Keratinocyte (primary cell): ENCODE data around the gene CXorf58. TPM values are rescaled to one million over a fixed set of nuclear protein-coding genes. Genes with fewer than 3 reads are reported as not detected.

Experiments
- DNase-seq: peaks from one replicate; pipeline ENCODE4 v3.0.0-alpha.2; 2011; ENCODE audit warnings: low read depth, missing footprints, low spot score
- FAIRE-seq: peaks from 2 replicates; lab custom pipeline; 2011; peaks lifted over from hg19 to GRCh38; lab: Jason Lieb, UNC
- H2AFZ ChIP-seq: 2 replicates; pipeline ENCODE4 v1.6.0; 2012; ENCODE audit warnings: low read length, control low read depth, inconsistent platforms; ENCODE audit not compliant: control insufficient read depth
- H3K27ac ChIP-seq: 2 replicates; pipeline ENCODE4 v1.5.1; 2011; ENCODE audit warnings: low read length; ENCODE audit not compliant: control insufficient read depth, insufficient read depth
- H3K27me3 ChIP-seq: 3 replicates; pipeline ENCODE4 v1.6.0; 2011; ENCODE audit warnings: low read length; ENCODE audit not compliant: control insufficient read depth, insufficient read depth; ENCODE audit errors: extremely low read depth
- H3K36me3 ChIP-seq, 2 experiments: 2 replicates in 1 of 2; 3 replicates in 1 of 2; pipeline ENCODE4 v1.5.1; 2011; ENCODE audit warnings: low read length in 2 of 2, mild to moderate bottlenecking in 1 of 2; ENCODE audit not compliant: control insufficient read depth in 2 of 2, insufficient read depth in 2 of 2; ENCODE audit errors: extremely low read depth in 1 of 2
- H3K4me1 ChIP-seq: 3 replicates; pipeline ENCODE4 v1.5.1; 2011; ENCODE audit warnings: low read length; ENCODE audit not compliant: control insufficient read depth, insufficient read depth; ENCODE audit errors: extremely low read depth
- H3K4me2 ChIP-seq: 3 replicates; pipeline ENCODE4 v1.6.0; 2011; ENCODE audit warnings: low read depth, low read length; ENCODE audit not compliant: control insufficient read depth, insufficient read depth; ENCODE audit errors: extremely low read depth
- H3K4me3 ChIP-seq, 3 experiments: fragments of 200-600 bp in 1 of 3; sonication (generic) in 1 of 3; 2 replicates in 2 of 3; 3 replicates in 1 of 3; pipeline ENCODE4 v1.5.1; 2011 to 2016; ENCODE audit warnings: low read length in 3 of 3, mild to moderate bottlenecking in 3 of 3, control low read depth in 2 of 3, inconsistent platforms in 1 of 3, low read depth in 1 of 3, mixed read lengths in 1 of 3, mixed run types in 1 of 3, moderate library complexity in 1 of 3; ENCODE audit not compliant: control insufficient read depth in 2 of 3, insufficient read depth in 2 of 3; ENCODE audit errors: extremely low read depth in 1 of 3
- H3K79me2 ChIP-seq: 2 replicates; pipeline ENCODE4 v1.6.0; 2012; ENCODE audit warnings: low read length; ENCODE audit not compliant: control insufficient read depth, insufficient read depth
- H3K9ac ChIP-seq: 3 replicates; pipeline ENCODE4 v1.6.0; 2011; ENCODE audit warnings: low read length; ENCODE audit not compliant: control insufficient read depth, insufficient read depth; ENCODE audit errors: extremely low read depth
- H3K9me1 ChIP-seq: 3 replicates; pipeline ENCODE4 v1.6.0; 2011; ENCODE audit warnings: low read length; ENCODE audit not compliant: control insufficient read depth, insufficient read depth; ENCODE audit errors: extremely low read depth
- H3K9me3 ChIP-seq: 2 replicates; pipeline ENCODE4 v1.5.1; 2012; ENCODE audit warnings: low read depth, low read length; ENCODE audit not compliant: control insufficient read depth
- H4K20me1 ChIP-seq: 3 replicates; pipeline ENCODE4 v1.6.0; 2011; ENCODE audit warnings: low read length; ENCODE audit not compliant: control insufficient read depth, insufficient read depth; ENCODE audit errors: extremely low read depth
- CTCF ChIP-seq, 3 experiments: IDR thresholded peaks in 1 of 3; conservative IDR thresholded peaks in 1 of 3; optimal IDR thresholded peaks in 1 of 3; 2 replicates in 2 of 3; 3 replicates in 1 of 3; pipeline versions ENCODE3 to v1.5.1; 2011; ENCODE audit warnings: low read length in 3 of 3, mild to moderate bottlenecking in 3 of 3, moderate library complexity in 2 of 3, control low read depth in 1 of 3, inconsistent platforms in 1 of 3; ENCODE audit not compliant: insufficient read depth in 2 of 3; ENCODE audit errors: extremely low read depth in 1 of 3
- EZH2 ChIP-seq: IDR thresholded peaks from one replicate; pipeline ENCODE4 v1.6.1; 2012; ENCODE audit warnings: inconsistent platforms, mild to moderate bottlenecking, low read length, moderate library complexity
- dilution Hi-C: fragments of 300-500 bp; cut with MboI; formaldehyde crosslinking; loops from one replicate; pipeline ENCODE4 v1.7.0; 2020; ENCODE audit warnings: low sequenced_read_pairs; ENCODE audit not compliant: extremely low pct_ligation_motif_present
- polyA plus RNA-seq, 5 experiments: library from polyadenylated mRNA; depleted of rRNA in 3 of 5; stranded (reverse) in 3 of 5; stranded (forward) in 1 of 5; unstranded in 1 of 5; fragments of >200 nt; gene quantifications; 1 replicate in 1 of 5; 2 replicates in 3 of 5; 3 replicates in 1 of 5; pipeline versions ENCODE4 v1.2.1 to v1.2.3, GENCODE V29; 2011 to 2012; ENCODE audit warnings: missing spikeins in 2 of 5, low read depth in 1 of 5, low replicate concordance in 1 of 5

The CXorf58 gene
- polyA plus RNA-seq, 1 donor (not counting 4 experiments of a cell fraction or from before 2014, with no cell fraction given), result 0.12 TPM

GRCh38 chrX:23978491-23978890, 70.7 kb downstream of the CXorf58 start:
- H2AFZ ChIP-seq, result no peak overlapping the region
- TF ChIP-seq EZH2 (no peak), CTCF (optimal IDR thresholded peaks at IDR 0.05 in 1 of 3, IDR thresholded peaks at IDR 0.05 in 1 of 3, conservative IDR thresholded peaks at IDR 0.05 in 1 of 3; ENCODE audit: extremely low read depth in 1 of 3, insufficient read depth in 2 of 3, low read length in 3 of 3) (no peak)
- H4K20me1 ChIP-seq, result no peaks in the 10 kb centered on the region
- no peaks in the 10 kb centered on the region for H3K4me1 ChIP-seq
- H3K4me3 ChIP-seq, result no peak overlapping the region
- DNase-seq (no peak), FAIRE-seq (no peak)
- no peak overlapping the region for H3K27ac ChIP-seq
- no peak overlapping the region for H3K9ac ChIP-seq
- H3K27me3 ChIP-seq, result no peaks in the 10 kb centered on the region
- H3K79me2 ChIP-seq, result no peaks in the 10 kb centered on the region
- no peaks in the 10 kb centered on the region for H3K36me3 ChIP-seq
- no peaks in the 10 kb centered on the region for H3K9me1 ChIP-seq
- H3K9me3 ChIP-seq, result no peaks in the 10 kb centered on the region
- no peak overlapping the region for H3K4me2 ChIP-seq
- dilution Hi-C loops, result no loop called here

GRCh38 chrX:23980011-23980441, 72.2 kb downstream of the CXorf58 start:
- no peak for DNase-seq
- Histone ChIP-seq H3K4me3 (no peak overlapping the region), H3K79me2 (no peaks in the 10 kb centered on the region), H4K20me1 (no peaks in the 10 kb centered on the region), H2AFZ (no peak overlapping the region), H3K9me3 (no peaks in the 10 kb centered on the region), H3K27ac (no peak overlapping the region), H3K4me2 (no peak overlapping the region), H3K27me3 (no peaks in the 10 kb centered on the region), H3K9ac (no peak overlapping the region), H3K36me3 (no peaks in the 10 kb centered on the region), H3K4me1 (no peaks in the 10 kb centered on the region), H3K9me1 (no peaks in the 10 kb centered on the region)
- TF ChIP-seq EZH2, result no peak
- no peak for TF ChIP-seq CTCF (optimal IDR thresholded peaks at IDR 0.05 in 1 of 3, IDR thresholded peaks at IDR 0.05 in 1 of 3, conservative IDR thresholded peaks at IDR 0.05 in 1 of 3; ENCODE audit: extremely low read depth in 1 of 3, insufficient read depth in 2 of 3, low read length in 3 of 3)
- dilution Hi-C loops, result no loop called here
- no peak for FAIRE-seq
